ENCODE data around the gene ABHD4.
"Not testable (repeated sequence)": the region's sequence is repeated elsewhere in the genome, so short reads cannot be mapped to it uniquely, and the experiment has no call there.

The ABHD4 gene

GRCh38 chr14:22561661-22562579 is 36.2 kb upstream of the ABHD4 start:
- DNase-seq = peak; percentile 36

DNA sequence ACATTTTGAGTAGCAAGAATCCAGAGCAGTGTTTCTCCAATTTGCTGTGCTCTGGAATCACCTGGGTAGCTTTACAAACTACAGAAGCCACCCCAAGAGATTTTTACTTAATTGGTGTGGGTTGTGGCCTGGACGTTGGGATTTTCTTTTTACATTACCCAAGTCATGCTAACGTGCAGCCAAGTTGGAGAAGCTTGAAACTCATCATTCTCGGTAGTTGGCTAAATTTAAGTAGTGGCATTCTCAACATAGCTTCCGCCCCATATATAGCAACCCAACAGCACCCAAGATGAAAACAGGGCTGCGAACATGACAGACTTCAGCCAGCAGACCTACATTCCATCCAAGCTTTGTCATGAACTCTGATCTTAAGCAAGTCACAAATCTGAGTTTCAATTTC is 34.1 kb upstream of the ABHD4 start:
- DNase-seq = no peak

DNA sequence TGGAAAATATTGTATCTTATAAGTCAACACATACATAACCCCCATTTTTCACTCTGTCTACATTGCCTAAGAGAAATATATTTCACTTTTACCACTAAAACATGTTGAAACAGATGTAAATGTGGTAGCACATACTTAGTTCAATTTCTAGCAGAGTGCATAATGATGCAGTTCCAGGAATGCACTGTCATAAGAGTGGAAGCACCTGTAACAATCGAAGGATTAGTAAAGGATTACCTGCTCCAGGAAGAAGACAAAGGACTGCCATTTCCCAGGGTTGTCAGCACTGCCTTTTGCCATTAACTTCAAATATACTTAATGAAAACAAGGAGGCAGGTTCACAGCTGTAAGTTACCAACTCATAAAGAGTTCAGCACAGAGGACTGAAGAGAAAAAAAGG is 33.6 kb upstream of the ABHD4 start:
- no peak for DNase-seq

DNA sequence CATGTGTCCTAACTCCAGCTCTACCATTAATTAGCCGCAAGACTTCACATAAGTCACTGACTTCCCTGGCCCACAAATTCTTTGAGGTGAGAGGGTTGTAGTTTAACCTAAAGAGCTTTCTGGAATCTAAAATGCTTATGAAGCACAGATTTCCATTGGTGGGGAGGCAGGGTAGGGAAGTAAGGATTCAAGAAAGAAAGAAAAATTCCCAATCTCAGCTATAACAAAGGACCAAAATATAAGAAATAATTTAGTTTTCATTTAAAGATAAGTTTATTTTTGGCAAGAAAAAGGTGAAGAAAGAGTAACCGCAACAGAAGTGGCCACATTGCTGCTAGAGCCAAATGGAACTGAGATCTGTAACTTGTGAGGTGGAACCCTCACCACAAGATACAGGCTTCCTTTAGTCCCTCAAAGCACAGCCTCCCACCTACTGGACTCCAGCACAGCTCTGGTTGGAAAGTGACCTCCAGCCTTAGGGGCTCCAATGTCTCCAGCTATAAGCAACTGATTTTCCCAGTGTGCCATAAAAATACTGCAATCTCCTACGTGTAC is 32.6 kb upstream of the ABHD4 start:
- DNase-seq = no peak

- DNase-seq = not testable (repeated sequence)
These were observed 31.8 kb upstream of the ABHD4 start for GRCh38 chr14:22566266-22566665.

DNA sequence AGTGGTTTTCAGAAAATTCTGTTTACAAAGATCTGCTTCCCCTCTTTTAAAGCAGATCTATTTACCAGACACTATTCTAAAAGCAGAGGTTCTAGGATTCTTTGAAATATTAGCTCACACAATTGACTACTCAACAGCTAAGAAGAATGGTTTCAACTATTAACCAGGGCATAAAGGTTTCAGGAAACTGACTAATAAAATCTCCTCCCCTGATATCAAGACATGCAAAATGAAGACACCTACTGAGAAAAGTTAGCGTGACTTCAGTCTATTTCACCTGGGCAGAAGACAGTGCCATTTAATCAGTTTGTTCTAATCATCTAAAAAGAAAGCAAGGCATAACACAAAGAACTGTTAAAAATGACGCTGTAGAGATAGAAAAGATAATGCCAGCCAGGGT is 31.3 kb upstream of the ABHD4 start:
- DNase-seq = no peak

GRCh38 chr14:22567437-22567836 is 30.7 kb upstream of the ABHD4 start:
- DNase-seq = no peak

DNA sequence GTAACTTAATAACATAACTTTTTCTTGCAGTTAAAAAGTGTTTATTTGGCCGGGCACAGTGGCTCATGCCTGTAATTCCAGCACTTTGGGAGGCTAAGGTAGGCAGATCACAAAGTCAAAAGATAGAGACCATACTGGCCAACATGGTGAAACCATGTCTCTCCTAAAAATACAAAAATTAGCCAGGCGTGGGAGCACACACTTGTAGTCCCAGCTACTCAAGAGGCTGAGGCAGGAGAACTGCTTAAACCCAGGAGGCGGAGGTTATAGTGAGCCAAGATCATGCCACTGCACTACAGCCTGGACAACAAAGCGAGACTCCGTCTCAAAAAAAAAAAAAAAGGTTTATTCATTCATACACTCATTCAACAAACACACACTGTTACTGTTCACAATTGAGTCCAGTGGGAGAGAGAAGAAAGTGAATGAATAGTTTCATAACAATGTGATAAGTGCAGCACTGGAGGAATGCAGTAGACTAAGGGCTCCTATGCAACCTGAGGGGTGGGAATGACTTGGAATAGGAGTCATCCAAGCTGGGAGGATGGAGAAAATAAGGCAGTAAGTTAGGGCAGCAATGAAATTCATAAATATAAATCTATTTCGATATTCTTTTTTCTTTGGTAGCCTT is 28.9 kb upstream of the ABHD4 start:
- no peak for DNase-seq

- DNase-seq = no peak
These were observed 28.4 kb upstream of the ABHD4 start for GRCh38 chr14:22569737-22570131.

GRCh38 chr14:22570132-22570949 is 27.8 kb upstream of the ABHD4 start:
- peak; percentile 96 for DNase-seq

- no peak for DNase-seq
These were observed 25.5 kb upstream of the ABHD4 start for GRCh38 chr14:22572562-22573058.

- no peak for DNase-seq
These were observed 24.3 kb upstream of the ABHD4 start for GRCh38 chr14:22573804-22574203.

DNA sequence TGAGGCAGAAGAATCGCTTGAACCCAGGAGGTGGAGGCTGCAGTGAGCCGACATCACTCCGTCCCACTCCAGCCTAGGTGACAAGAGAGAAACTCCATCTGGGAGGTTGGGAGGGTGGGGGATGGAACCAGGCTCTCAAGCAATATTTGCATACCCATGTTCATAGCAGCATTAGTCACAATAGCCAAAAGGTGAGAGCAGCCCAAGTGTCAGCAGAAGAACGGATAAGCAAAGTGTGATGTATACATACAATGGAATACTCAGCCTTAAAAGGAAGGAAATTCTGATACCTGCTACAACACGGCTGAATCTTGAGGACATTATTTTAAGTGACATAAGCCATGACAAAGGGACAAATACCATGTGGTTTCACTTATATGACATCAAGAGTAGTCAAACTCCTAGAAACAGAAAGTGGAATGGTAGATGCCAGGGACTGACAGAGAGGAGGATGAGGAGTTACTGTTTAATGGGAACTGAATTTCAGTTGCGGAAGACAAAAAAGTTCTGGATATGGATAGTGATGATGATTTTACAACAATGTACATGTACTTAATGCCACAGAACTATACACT is 20.7 kb upstream of the ABHD4 start:
- DNase-seq = no peak

DNA sequence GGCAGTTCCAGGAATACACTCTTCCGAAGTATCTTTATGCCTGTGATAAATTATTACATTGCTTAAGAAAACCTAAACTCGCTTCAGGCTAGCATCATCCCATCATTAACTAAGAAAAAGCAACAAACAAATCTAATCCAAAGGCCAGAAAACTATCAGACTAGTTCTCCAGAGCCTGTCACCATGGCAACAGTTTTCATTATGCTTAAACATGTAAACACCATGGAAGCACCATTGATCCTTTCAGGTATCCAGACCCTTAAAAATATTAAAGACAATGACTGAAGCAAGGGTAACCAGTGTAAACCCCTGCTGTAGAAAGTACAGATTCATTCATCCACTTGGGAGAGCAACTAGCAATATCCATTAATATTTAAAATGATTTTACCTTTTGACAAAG is 18.9 kb upstream of the ABHD4 start:
- no peak for DNase-seq

- DNase-seq = no peak
These were observed 18.2 kb upstream of the ABHD4 start for GRCh38 chr14:22579881-22580280.

DNA sequence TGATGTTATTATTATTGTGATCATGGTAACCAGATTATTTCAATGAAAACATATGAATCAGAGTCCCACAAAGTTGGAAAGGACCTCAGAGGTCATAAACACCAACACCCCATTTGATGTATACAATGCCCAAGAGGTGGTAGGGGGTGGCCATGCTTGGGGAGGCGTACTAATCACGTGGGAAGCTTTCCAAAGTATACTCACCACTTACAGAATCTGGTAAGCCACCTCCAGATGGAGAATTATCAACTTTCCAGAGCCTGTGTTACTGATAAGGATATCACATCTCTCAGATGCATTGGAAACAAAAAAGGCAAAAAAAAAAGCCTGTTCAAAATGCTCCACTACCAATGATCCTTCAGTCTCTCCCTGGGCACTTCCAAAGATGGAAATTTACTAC is 17.5 kb upstream of the ABHD4 start:
- no peak for DNase-seq

DNA sequence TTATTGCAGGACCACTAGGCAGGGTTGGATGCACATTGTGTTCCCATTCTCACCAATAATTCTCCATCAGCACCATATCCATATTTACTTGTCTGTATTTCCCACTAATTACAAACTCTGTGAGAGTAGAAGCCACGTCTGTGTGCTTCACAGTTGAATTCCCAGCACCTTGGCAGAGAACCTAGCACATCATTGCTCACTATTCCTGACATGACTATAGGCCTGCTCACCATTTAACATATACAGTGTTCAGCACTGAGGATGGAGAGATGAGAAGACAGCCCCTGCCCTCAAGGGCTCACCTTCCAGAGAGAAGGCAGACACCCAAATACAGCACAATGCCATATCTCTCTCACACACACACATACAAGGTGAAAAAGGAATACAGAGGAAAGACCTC is 14.1 kb upstream of the ABHD4 start:
- DNase-seq = no peak

GRCh38 chr14:22587247-22587646 is 10.9 kb upstream of the ABHD4 start:
- no peak for DNase-seq

DNA sequence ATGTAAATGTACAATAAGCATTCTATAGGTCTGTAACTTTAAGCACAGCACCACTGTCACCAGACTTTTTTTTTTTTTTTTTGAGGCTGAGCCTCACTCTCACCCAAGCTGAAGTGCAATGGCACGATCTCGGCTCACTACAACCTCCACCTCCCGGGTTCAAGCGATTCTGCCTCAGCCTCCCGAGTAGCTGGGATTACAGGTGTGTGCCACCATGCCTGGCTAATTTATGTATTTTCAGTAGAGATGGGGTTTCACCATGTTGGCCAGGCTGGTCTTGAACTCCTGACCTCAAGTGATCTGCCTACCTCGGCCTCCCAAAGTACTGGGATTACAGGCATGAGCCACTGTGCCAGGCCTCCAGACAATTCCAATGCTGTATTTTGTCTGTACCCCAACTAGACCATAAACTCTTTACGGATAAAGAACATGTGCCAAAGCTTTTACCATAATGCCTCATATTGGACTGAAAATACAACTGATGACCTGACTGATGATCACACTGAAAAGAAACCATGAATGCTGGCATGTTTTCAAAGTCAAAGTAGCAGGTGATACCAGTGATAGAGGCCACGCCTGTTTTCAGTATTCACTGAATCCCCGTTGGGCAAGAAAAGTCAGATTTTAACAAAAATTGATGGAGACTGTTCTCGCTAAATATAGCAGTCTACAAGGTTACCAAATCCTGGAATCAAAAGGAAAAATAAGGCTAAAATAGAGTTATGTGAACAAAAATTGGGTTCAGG is 10.2 kb upstream of the ABHD4 start:
- not testable (repeated sequence) for DNase-seq

- DNase-seq = no peak
These were observed 9.5 kb upstream of the ABHD4 start for GRCh38 chr14:22588526-22589095.

DNA sequence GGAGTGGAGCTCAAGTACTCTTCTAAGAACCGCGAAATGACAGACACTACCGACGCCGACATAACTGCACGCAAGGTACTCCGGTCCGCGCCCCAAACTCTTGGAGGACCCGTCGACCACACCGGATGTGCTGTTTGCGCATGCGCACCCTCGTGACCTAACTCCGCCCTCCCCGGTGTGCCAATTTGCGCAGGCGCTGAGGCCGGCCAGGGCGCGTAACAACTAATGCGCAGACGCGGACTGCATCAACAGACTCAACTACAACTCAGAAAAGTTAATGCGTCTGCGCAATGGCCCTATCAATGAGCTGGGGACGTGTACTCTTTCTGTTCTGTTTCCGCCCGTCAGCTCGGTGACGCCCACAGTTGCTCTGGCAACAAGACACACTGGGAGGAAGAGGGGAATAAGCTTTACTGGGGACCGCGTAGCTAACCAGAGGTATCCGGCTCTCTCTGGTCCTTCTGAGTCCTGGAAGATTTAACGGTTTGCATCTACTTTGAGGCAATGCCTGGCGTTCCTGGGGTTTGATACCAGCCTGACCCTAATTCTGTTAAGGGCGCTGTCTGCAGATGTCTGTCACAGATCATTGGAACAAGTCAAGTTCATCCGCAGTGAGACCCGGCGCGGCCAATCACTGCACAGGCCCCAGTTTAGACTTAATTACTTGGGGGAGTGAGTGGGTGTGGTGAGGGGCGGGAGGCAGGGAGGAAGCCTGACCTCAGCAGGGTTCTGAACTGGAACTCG is 8.8 kb upstream of the ABHD4 start, which contains the start of gene DAD1:
Gene DAD1, minus strand, starts transcription at position 129 of the 744 bp plus-strand sequence. Its CDS starts 67 bp downstream, at position 62.
- peak; percentile 99 for DNase-seq

Data from OCI-M1 (cell line).